Measurements from ENCODE around the gene ASMTL. TPM values are rescaled to one million over a fixed set of nuclear protein-coding genes. Genes with fewer than 3 reads are reported as not detected.

The ASMTL gene
- total and polyA plus RNA-seq, 2 of the 13 experiments (the other 11 are each of a cell fraction or from before 2014, with no cell fraction given): 5.6 to 16.3 TPM

- TF ChIP-seq ZNF260 (CRISPR knock-in tag; IDR thresholded peaks at IDR 0.05; ENCODE audit: borderline replicate concordance, low read depth) (no peak), GZF1 (CRISPR knock-in tag; IDR thresholded peaks at IDR 0.05) (no peak), CREB1 (IDR thresholded peaks at IDR 0.05) (peak; percentile 69), CREB1 (CRISPR knock-in tag; IDR thresholded peaks at IDR 0.05) (no peak), SKI (IDR thresholded peaks at IDR 0.05; ENCODE audit: partially characterized antibody) (no peak), POLR2AphosphoS5 (IDR thresholded peaks at IDR 0.05; ENCODE audit: low read depth, low read length) (peak; percentile 87), DR1 (CRISPR knock-in tag; IDR thresholded peaks at IDR 0.05) (peak; percentile 98), TBX2 (CRISPR knock-in tag; IDR thresholded peaks at IDR 0.05; ENCODE audit: borderline replicate concordance) (peak; percentile 44; the same call in 1 of the 2 replicates), ARID4A (CRISPR knock-in tag; IDR thresholded peaks at IDR 0.05; ENCODE audit: borderline replicate concordance) (peak; percentile 89), ZFY (CRISPR knock-in tag; IDR thresholded peaks at IDR 0.05) (peak; percentile 73), DNMT1 (CRISPR knock-in tag; IDR thresholded peaks at IDR 0.05) (peak; percentile 80; the same call in 1 of the 2 replicates), MXD3 (CRISPR knock-in tag; IDR thresholded peaks at IDR 0.05) (0 out of 2 replicates have a peak, but pooled peaks have one; percentile 29), TAF1 (CRISPR knock-in tag; IDR thresholded peaks at IDR 0.05) (peak; percentile 96), ARNT2 (CRISPR knock-in tag; IDR thresholded peaks at IDR 0.05; ENCODE audit: low read depth) (peak; percentile 68), ZBTB38 (CRISPR knock-in tag; IDR thresholded peaks at IDR 0.05) (peak; percentile 57; the same call in 1 of the 2 replicates), AHR (CRISPR knock-in tag; IDR thresholded peaks at IDR 0.05) (peak; percentile 38; the same call in 1 of the 2 replicates), SPEN (CRISPR knock-in tag; IDR thresholded peaks at IDR 0.05; ENCODE audit: low read depth) (peak; percentile 52), RXRB (CRISPR knock-in tag; IDR thresholded peaks at IDR 0.05; ENCODE audit: borderline replicate concordance) (0 out of 2 replicates have a peak, but pooled peaks have one; percentile 26), SP1 (IDR thresholded peaks at IDR 0.05) (peak; percentile 97), SP1 (CRISPR knock-in tag; IDR thresholded peaks at IDR 0.05) (peak; percentile 97), MATR3 (CRISPR knock-in tag; IDR thresholded peaks at IDR 0.05) (no peak), ZNF205 (CRISPR knock-in tag; IDR thresholded peaks at IDR 0.05) (peak; percentile 31; the same call in 1 of the 2 replicates), NRL (CRISPR knock-in tag; IDR thresholded peaks at IDR 0.05; ENCODE audit: borderline replicate concordance) (peak; percentile 69; the same call in 1 of the 2 replicates)
- TF ChIP-seq, protein P1, sequence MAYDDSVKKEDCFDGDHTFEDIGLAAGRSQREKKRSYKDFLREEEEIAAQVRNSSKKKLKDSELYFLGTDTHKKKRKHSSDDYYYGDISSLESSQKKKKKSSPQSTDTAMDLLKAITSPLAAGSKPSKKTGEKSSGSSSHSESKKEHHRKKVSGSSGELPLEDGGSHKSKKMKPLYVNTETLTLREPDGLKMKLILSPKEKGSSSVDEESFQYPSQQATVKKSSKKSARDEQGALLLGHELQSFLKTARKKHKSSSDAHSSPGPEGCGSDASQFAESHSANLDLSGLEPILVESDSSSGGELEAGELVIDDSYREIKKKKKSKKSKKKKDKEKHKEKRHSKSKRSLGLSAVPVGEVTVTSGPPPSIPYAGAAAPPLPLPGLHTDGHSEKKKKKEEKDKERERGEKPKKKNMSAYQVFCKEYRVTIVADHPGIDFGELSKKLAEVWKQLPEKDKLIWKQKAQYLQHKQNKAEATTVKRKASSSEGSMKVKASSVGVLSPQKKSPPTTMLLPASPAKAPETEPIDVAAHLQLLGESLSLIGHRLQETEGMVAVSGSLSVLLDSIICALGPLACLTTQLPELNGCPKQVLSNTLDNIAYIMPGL (CRISPR knock-in tag; IDR thresholded peaks at IDR 0.05; ENCODE audit: borderline replicate concordance in 1 of 2, low read depth in 1 of 2): 0 out of 4 replicates have a peak, but pooled peaks of 1 of the 2 experiments have one; percentile 10
Measured at GRCh38 chrX:1452516-1453394, at the start of gene ASMTL (continued).
